Measurements from ENCODE around the gene KCNH1. TPM values are rescaled to one million over a fixed set of nuclear protein-coding genes. Genes with fewer than 3 reads are reported as not detected.

Gene KCNH1
- total RNA-seq, 4 donors from 2014 or later: not detected

- intact Hi-C loops (cut with DNase I; ENCODE audit: low total_unique reads): no loop called here
- WGBS, 2 donors: 80 to 91% methylated on average over 8 of the region's 8 CpGs
- no peak overlapping the region for H3K4me3 ChIP-seq (ENCODE audit: low read depth, poor library complexity, severe bottlenecking)
- no peak for DNase-seq (ENCODE audit: low spot score in 2 of 2)
- no peak for TF ChIP-seq POLR2A (IDR thresholded peaks at IDR 0.05)
- TF ChIP-seq, protein P1, sequence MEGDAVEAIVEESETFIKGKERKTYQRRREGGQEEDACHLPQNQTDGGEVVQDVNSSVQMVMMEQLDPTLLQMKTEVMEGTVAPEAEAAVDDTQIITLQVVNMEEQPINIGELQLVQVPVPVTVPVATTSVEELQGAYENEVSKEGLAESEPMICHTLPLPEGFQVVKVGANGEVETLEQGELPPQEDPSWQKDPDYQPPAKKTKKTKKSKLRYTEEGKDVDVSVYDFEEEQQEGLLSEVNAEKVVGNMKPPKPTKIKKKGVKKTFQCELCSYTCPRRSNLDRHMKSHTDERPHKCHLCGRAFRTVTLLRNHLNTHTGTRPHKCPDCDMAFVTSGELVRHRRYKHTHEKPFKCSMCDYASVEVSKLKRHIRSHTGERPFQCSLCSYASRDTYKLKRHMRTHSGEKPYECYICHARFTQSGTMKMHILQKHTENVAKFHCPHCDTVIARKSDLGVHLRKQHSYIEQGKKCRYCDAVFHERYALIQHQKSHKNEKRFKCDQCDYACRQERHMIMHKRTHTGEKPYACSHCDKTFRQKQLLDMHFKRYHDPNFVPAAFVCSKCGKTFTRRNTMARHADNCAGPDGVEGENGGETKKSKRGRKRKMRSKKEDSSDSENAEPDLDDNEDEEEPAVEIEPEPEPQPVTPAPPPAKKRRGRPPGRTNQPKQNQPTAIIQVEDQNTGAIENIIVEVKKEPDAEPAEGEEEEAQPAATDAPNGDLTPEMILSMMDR (IDR thresholded peaks at IDR 0.05): no peak
These were observed 336.5 kb downstream of the KCNH1 start for GRCh38 chr1:210797422-210797821.

- WGBS, 2 donors: 91 to 93% methylated on average over 5 of the region's 5 CpGs
- no peak for DNase-seq (ENCODE audit: low spot score in 2 of 2)
- no peak overlapping the region for H3K4me3 ChIP-seq (ENCODE audit: low read depth, poor library complexity, severe bottlenecking)
- TF ChIP-seq POLR2A (IDR thresholded peaks at IDR 0.05): no peak
- TF ChIP-seq, protein P1 (IDR thresholded peaks at IDR 0.05): no peak
- intact Hi-C loops (cut with DNase I; ENCODE audit: low total_unique reads): no loop called here
These were observed 337.5 kb downstream of the KCNH1 start for GRCh38 chr1:210796421-210796820.

DNA sequence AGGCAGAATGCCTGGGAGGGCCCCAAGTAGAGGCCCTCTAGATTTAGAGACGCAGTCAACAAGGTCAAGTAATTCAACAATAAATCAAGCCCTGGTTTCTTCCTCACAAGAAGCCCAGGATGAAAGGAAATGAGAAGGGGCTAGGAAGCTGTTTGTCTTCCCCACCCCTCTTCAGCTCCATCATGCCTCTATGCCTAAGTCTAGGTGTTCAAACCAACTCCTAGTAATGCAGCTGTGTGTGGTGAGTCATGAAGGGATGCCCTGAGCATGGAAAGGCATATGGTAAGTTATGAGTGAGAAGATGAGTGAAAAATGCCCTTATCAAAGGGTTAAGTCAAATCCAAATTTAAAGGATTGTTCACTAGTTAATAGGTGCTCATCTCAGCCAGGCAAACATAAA, 339.5 kb downstream of the KCNH1 start:
- intact Hi-C loops (cut with DNase I; ENCODE audit: low total_unique reads): no loop called here
- H3K4me3 ChIP-seq (ENCODE audit: low read depth, poor library complexity, severe bottlenecking): no peak overlapping the region
- WGBS, 2 donors: 47 to 71% methylated on average over 1 of the region's 1 CpG
- no peak for DNase-seq (ENCODE audit: low spot score in 2 of 2)
- TF ChIP-seq POLR2A (IDR thresholded peaks at IDR 0.05): no peak
- TF ChIP-seq, protein P1 (IDR thresholded peaks at IDR 0.05): no peak

DNA sequence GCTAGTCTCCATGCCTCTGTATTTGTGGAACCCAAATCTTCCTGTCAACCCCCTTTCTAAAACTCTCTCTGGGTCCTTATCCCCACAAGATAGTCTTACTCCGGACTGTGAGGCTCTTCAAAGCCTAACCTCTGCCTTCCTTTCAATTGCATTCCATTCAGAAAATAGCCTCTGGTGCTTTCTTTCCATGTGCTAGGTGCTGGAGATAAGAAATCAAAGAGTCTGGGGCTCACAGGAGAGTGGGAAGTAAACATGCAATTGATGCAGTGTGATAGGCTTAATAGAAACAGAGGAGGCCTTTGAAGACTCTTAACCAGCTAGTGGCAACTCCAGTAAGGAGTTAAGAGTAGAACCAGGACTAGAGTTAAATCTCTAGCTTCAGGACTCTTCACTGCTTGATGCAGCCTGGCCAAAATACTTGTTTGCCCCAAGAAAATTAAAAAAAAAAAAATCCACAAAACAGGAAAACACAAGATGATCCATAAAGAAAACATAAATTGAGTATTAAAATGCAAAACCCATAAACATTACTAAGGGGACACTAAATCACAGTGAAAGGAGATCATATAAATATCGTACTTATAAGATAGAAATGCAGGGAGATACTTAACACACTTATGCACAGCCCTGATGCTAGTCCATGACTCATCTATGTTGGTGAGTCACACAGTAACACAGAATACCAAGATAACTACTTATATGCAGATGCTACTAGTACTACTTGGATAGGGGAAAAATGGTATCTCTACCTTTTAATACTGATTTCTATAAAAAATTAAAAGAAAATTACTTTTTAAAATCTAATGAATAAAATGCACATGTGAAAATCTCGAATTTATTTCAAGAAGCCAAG, 341.5 kb downstream of the KCNH1 start:
- 50 to 51% methylated on average over 3 of the region's 3 CpGs for WGBS, 2 donors
- intact Hi-C loops (cut with DNase I; ENCODE audit: low total_unique reads): no loop called here
- no peak for DNase-seq (ENCODE audit: low spot score in 2 of 2)
- H3K4me3 ChIP-seq (ENCODE audit: low read depth, poor library complexity, severe bottlenecking): no peak overlapping the region
- TF ChIP-seq, protein P1 (IDR thresholded peaks at IDR 0.05): no peak
- no peak for TF ChIP-seq POLR2A (IDR thresholded peaks at IDR 0.05)

- no peak overlapping the region for H3K4me3 ChIP-seq (ENCODE audit: low read depth, poor library complexity, severe bottlenecking)
- 78 to 80% methylated on average over 2 of the region's 2 CpGs for WGBS, 2 donors
- no peak for TF ChIP-seq POLR2A (IDR thresholded peaks at IDR 0.05)
- TF ChIP-seq, protein P1 (IDR thresholded peaks at IDR 0.05): no peak
- intact Hi-C loops (cut with DNase I; ENCODE audit: low total_unique reads): no loop called here
- DNase-seq (ENCODE audit: low spot score in 2 of 2): no peak
These were observed 343.8 kb downstream of the KCNH1 start for GRCh38 chr1:210790196-210790595.

All from lower leg skin (tissue), 4 donors.